ENCODE results near the gene C5orf24. TPM values are rescaled to one million over a fixed set of nuclear protein-coding genes. Genes with fewer than 3 reads are reported as not detected.

Gene C5orf24
- total and polyA plus RNA-seq, 10 of the 15 experiments (the other 5 are each of a cell fraction or from before 2014, with no cell fraction given) = 5.4 to 26.8 (median 15.6) TPM

GRCh38 chr5:134873987-134874830 lies 28.4 kb downstream of the C5orf24 start, which contains the start of gene TXNDC15 (continued):
- no peak for TF ChIP-seq ELK1 (IDR thresholded peaks at IDR 0.05; ENCODE audit: low read depth, low read length)
- TF ChIP-seq PBX3 (IDR thresholded peaks at IDR 0.05; ENCODE audit: insufficient replicate concordance, low read depth, low read length) = no peak
- TF ChIP-seq E2F8 (IDR thresholded peaks at IDR 0.05; ENCODE audit: low read depth, partially characterized antibody) = no peak
- no peak; the same call in 1 of the 2 replicates for TF ChIP-seq TCF12 (IDR thresholded peaks at IDR 0.05; ENCODE audit: low read depth, low read length)
- TF ChIP-seq RCOR1 (conservative IDR thresholded peaks at IDR 0.05; ENCODE audit: low read depth, low read length) = no peak
- TF ChIP-seq ZNF592 (IDR thresholded peaks at IDR 0.05) = no peak
- no peak for TF ChIP-seq RFX5 (IDR thresholded peaks at IDR 0.05; ENCODE audit: low read depth, low read length)
- no peak for TF ChIP-seq JUND (IDR thresholded peaks at IDR 0.05; ENCODE audit: low read depth, low read length)
- peak; percentile 92 for TF ChIP-seq NR2C1 (IDR thresholded peaks at IDR 0.05)
- TF ChIP-seq SMAD5 (IDR thresholded peaks at IDR 0.05; ENCODE audit: low read depth) = peak; percentile 56
- TF ChIP-seq REST (IDR thresholded peaks at IDR 0.05; ENCODE audit: low read depth, low read length) = peak; percentile 23; the same call in 1 of the 2 replicates
- TF ChIP-seq TCF7 (IDR thresholded peaks at IDR 0.05; ENCODE audit: borderline replicate concordance) = no peak
- TF ChIP-seq STAT1 (conservative IDR thresholded peaks at IDR 0.05) = peak; percentile 58; the same call in 1 of the 2 replicates
- TF ChIP-seq ZNF207 (IDR thresholded peaks at IDR 0.05; ENCODE audit: borderline replicate concordance) = 0 out of 2 replicates have a peak, but pooled peaks have one; percentile 81
- no peak; the same call in 1 of the 2 replicates for TF ChIP-seq NBN (IDR thresholded peaks at IDR 0.05)
- TF ChIP-seq GABPA (IDR thresholded peaks at IDR 0.05; ENCODE audit: low read depth) = no peak

All from GM12878 (cell line).